ENCODE measurements around the gene RASGEF1B. TPM values are rescaled to one million over a fixed set of nuclear protein-coding genes. Genes with fewer than 3 reads are reported as not detected.

RASGEF1B gene
- total RNA-seq, 1 experiment from 2014 or later = 7.5 TPM

DNA sequence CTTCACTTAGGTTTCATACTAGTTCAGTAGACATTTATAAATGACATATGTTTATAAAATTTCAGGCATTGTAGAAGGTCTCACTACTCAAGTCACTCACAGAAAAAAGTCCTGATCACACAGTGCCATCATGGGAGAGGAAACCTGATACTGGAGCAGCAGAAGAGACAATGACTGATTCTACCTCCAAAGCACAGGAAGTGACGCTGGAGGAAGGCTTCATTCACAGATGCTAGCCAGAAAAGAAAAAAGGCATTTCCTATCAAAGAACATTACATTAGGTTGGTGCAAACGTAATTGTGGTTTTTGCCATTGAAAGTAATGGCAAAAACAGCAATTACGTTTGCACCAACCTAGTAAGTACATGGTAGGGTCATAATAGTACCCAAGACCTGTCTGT is 79.5 kb downstream of the RASGEF1B start:
- DNase-seq = no peak
- no CpG with 5 or more reads among the region's 3 CpGs for WGBS (ENCODE audit: extremely low coverage, insufficient read length, low lambda C conversion rate)
- Histone ChIP-seq H2BK20ac (ENCODE audit: low read depth, low read length, poor library complexity, severe bottlenecking) (no peak overlapping the region), H3K27me3 (ENCODE audit: insufficient read depth, low read length) (no peaks in the 10 kb centered on the region), H3K9me3 (ENCODE audit: control insufficient read depth, low read depth, low read length) (no peaks in the 10 kb centered on the region), H2BK120ac (ENCODE audit: low read depth, low read length, poor library complexity, severe bottlenecking) (no peak overlapping the region), H3K79me1 (ENCODE audit: insufficient read depth, low read depth, low read length, poor library complexity, severe bottlenecking) (no peaks in the 10 kb centered on the region), H2AFZ (ENCODE audit: low read length) (no peak overlapping the region), H4K20me1 (ENCODE audit: control insufficient read depth, insufficient read depth, insufficient read length) (no peaks in the 10 kb centered on the region), H3K4me2 (ENCODE audit: insufficient read depth, insufficient read length, low read length) (no peak overlapping the region), H3K4me1 (ENCODE audit: insufficient read depth, low read length) (no peaks in the 10 kb centered on the region), H3K56ac (ENCODE audit: insufficient read length, low read depth, low read length) (no peak overlapping the region), H3T11ph (ENCODE audit: low read length) (no peak overlapping the region), H3K27ac (ENCODE audit: insufficient read length, low read depth, low read length) (no peak overlapping the region), H3K9ac (ENCODE audit: extremely low read depth, insufficient read length, low read length) (no peak overlapping the region), H3K79me2 (ENCODE audit: insufficient read depth, low read length) (no peaks in the 10 kb centered on the region), H3K23me2 (ENCODE audit: insufficient read length, low read depth, low read length, poor library complexity, severe bottlenecking) (no peaks in the 10 kb centered on the region), H2BK15ac (ENCODE audit: low read depth, low read length) (no peak overlapping the region), H2BK12ac (ENCODE audit: insufficient read length, low read depth, low read length) (no peak overlapping the region), H3K18ac (ENCODE audit: insufficient read length, low read depth, low read length) (no peak overlapping the region), H2BK5ac (ENCODE audit: insufficient read length, low read length) (no peak overlapping the region), H4K8ac (replicated peaks; ENCODE audit: insufficient read length, low read depth, low read length) (no peak overlapping the region), H3K4ac (ENCODE audit: low read depth, low read length) (no peak overlapping the region), H4K5ac (ENCODE audit: insufficient read length, low read depth, low read length) (no peak overlapping the region), H3K14ac (ENCODE audit: insufficient read depth, low read length) (no peak overlapping the region), H3K23ac (ENCODE audit: insufficient read length, low read depth, low read length) (no peak overlapping the region), H2AK5ac (ENCODE audit: insufficient read length, low read length) (no peak overlapping the region), H4K91ac (ENCODE audit: insufficient read length, low read depth, low read length) (no peak overlapping the region)
- H3K9me3 Mint-ChIP-seq = peaks cover 10 to 13% of the 10 kb centered on the region in 2 experiments
- H3K4me3 Mint-ChIP-seq = no peak overlapping the region
- H3K27me3 Mint-ChIP-seq (ENCODE audit: low read depth) = no peaks in the 10 kb centered on the region
- H3K27ac Mint-ChIP-seq = no peak overlapping the region
- TF ChIP-seq, protein P1, sequence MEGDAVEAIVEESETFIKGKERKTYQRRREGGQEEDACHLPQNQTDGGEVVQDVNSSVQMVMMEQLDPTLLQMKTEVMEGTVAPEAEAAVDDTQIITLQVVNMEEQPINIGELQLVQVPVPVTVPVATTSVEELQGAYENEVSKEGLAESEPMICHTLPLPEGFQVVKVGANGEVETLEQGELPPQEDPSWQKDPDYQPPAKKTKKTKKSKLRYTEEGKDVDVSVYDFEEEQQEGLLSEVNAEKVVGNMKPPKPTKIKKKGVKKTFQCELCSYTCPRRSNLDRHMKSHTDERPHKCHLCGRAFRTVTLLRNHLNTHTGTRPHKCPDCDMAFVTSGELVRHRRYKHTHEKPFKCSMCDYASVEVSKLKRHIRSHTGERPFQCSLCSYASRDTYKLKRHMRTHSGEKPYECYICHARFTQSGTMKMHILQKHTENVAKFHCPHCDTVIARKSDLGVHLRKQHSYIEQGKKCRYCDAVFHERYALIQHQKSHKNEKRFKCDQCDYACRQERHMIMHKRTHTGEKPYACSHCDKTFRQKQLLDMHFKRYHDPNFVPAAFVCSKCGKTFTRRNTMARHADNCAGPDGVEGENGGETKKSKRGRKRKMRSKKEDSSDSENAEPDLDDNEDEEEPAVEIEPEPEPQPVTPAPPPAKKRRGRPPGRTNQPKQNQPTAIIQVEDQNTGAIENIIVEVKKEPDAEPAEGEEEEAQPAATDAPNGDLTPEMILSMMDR (conservative IDR thresholded peaks at IDR 0.05) = no peak
- H3K36me3 Mint-ChIP-seq (ENCODE audit: insufficient read depth in 1 of 3, low read depth in 3 of 3) = peaks cover 0 to 1% (median 0%) of the 10 kb centered on the region in 3 experiments; a peak in 2 of 7 replicates
- H3K4me1 Mint-ChIP-seq = no peaks in the 10 kb centered on the region

Measured in H9 (cell line).